CD4-positive, CD25-positive, alpha-beta regulatory T cell (primary cell): ENCODE measurements around the gene METTL25. TPM values are rescaled to one million over a fixed set of nuclear protein-coding genes. Genes with fewer than 3 reads are reported as not detected.

ENCODE experiments used
- ATAC-seq, 2 donors: fragments of 150-1000 bp; cut with Tn5 transposase; one replicate each; pipeline ENCODE4 v1.10.0; 2021; ENCODE audit warnings: low read depth in 2 of 2, moderate number of reproducible peaks in 2 of 2, moderate library complexity in 1 of 2
- DNase-seq, 3 donors: peaks; one replicate each; pipeline versions ENCODE4 v3.0.0 to v3.0.0-alpha.2; 2012 to 2022; ENCODE audit warnings: mixed read lengths in 1 of 3
- H3K27ac ChIP-seq: one replicate; pipeline ENCODE4 v1.7.0; 2013; ENCODE audit warnings: mild to moderate bottlenecking, low read length; ENCODE audit not compliant: insufficient read depth, poor library complexity, severe bottlenecking
- H3K27me3 ChIP-seq: one replicate; pipeline ENCODE4 v1.7.0; 2013; ENCODE audit warnings: low read length; ENCODE audit not compliant: control insufficient read depth, insufficient read depth
- H3K36me3 ChIP-seq: one replicate; pipeline ENCODE4 v1.7.0; 2013; ENCODE audit warnings: mild to moderate bottlenecking, low read length, moderate library complexity; ENCODE audit not compliant: control insufficient read depth, insufficient read depth
- H3K4me1 ChIP-seq: 2 replicates; pipeline ENCODE4 v1.7.0; 2013; ENCODE audit warnings: mild to moderate bottlenecking, low read length; ENCODE audit not compliant: insufficient read depth, control insufficient read depth, poor library complexity, severe bottlenecking
- H3K4me3 ChIP-seq: one replicate; pipeline ENCODE4 v1.7.0; 2013; ENCODE audit warnings: low read depth, mild to moderate bottlenecking, low read length, moderate library complexity
- H3K9me3 ChIP-seq, 2 experiments: 1 replicate in 1 of 2; 2 replicates in 1 of 2; pipeline ENCODE4 v1.7.0; 2013; ENCODE audit warnings: low read length in 2 of 2, mild to moderate bottlenecking in 1 of 2, moderate library complexity in 1 of 2; ENCODE audit not compliant: control insufficient read depth in 2 of 2
- H3K27ac Mint-ChIP-seq, 3 donors: one replicate each; pipeline ENCODE4 v1.8.0; 2020 to 2022; ENCODE audit warnings: mild to moderate bottlenecking in 3 of 3, mixed read lengths in 3 of 3, moderate library complexity in 2 of 3
- H3K27me3 Mint-ChIP-seq: one replicate; pipeline ENCODE4 v1.8.0; 2022; ENCODE audit warnings: mild to moderate bottlenecking, mixed read lengths
- H3K36me3 Mint-ChIP-seq: one replicate; pipeline ENCODE4 v1.8.0; 2020; ENCODE audit warnings: mixed read lengths
- H3K4me1 Mint-ChIP-seq, 4 donors: one replicate each; pipeline ENCODE4 v1.8.0; 2020 to 2022; ENCODE audit warnings: mixed read lengths in 4 of 4, mild to moderate bottlenecking in 1 of 4
- H3K4me3 Mint-ChIP-seq, 4 donors: one replicate each; pipeline ENCODE4 v1.8.0; 2020 to 2022; ENCODE audit warnings: mild to moderate bottlenecking in 4 of 4, mixed read lengths in 4 of 4, moderate library complexity in 3 of 4
- H3K9me3 Mint-ChIP-seq, 7 donors: one replicate each; pipeline ENCODE4 v1.8.0; 2020 to 2022; ENCODE audit warnings: mixed read lengths in 7 of 7, mild to moderate bottlenecking in 3 of 7, moderate library complexity in 2 of 7
- polyA plus RNA-seq, 4 donors: library from polyadenylated mRNA; unstranded; fragments of 300-500 nt; fragmentation: Illumina TruSeq; gene quantifications; one replicate each; pipeline ENCODE4 v1.2.3, GENCODE V29; 2021
- total RNA-seq: library from RNA; stranded (reverse); gene quantifications from one replicate; pipeline ENCODE4 v1.2.3, GENCODE V29; 2022

Gene METTL25
- total and polyA plus RNA-seq, 5 donors from 2014 or later, result 12.6 to 16.1 (median 13.6) TPM

DNA sequence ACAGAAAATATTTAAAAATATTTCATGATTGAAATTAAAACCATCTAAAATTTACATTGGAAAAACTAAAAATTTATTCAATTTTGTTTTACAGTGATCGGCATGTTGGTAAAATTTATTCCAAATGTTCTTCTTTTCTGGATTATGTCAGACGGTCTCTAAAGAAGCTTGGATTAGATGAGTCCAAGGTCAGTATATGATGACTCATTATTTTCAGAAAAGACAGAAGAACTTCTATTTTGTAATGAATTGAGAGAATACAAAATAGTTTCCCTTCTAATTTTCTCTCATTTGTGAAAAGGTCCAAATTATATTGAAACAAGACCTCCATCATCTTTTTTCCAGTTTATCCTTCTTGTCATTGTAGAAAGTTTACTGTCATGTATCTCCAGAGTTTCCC is 98.3 kb downstream of the METTL25 start:
- H3K4me1 Mint-ChIP-seq, result peaks cover 0 to 5% (median 0%) of the 10 kb centered on the region in 4 donors
- H3K36me3 Mint-ChIP-seq, result peaks cover 31% of the 10 kb centered on the region
- no peak for DNase-seq
- no peak overlapping the region for H3K27ac Mint-ChIP-seq
- Histone ChIP-seq H3K4me3 (no peak overlapping the region), H3K9me3 (no peaks in the 10 kb centered on the region), H3K27ac (no peak overlapping the region), H3K4me1 (no peaks in the 10 kb centered on the region), H3K36me3 (no peaks in the 10 kb centered on the region), H3K27me3 (no peaks in the 10 kb centered on the region)
- no peaks in the 10 kb centered on the region for H3K27me3 Mint-ChIP-seq
- H3K4me3 Mint-ChIP-seq, result no peak overlapping the region
- peaks cover 0 to 1% (median 0%) of the 10 kb centered on the region in 7 donors for H3K9me3 Mint-ChIP-seq
- no peak for ATAC-seq

- Histone ChIP-seq H3K36me3 (no peaks in the 10 kb centered on the region), H3K27me3 (no peaks in the 10 kb centered on the region), H3K9me3 (no peaks in the 10 kb centered on the region), H3K27ac (no peak overlapping the region), H3K4me1 (no peaks in the 10 kb centered on the region), H3K4me3 (no peak overlapping the region)
- no peak for ATAC-seq
- H3K27ac Mint-ChIP-seq, result peak overlapping the region in 1 of 3 donors; percentile 1
- H3K4me1 Mint-ChIP-seq, result peaks cover 0 to 5% (median 0%) of the 10 kb centered on the region in 4 donors
- no peak overlapping the region for H3K4me3 Mint-ChIP-seq
- H3K27me3 Mint-ChIP-seq, result no peaks in the 10 kb centered on the region
- DNase-seq, result no peak
- peaks cover 0 to 1% (median 0%) of the 10 kb centered on the region in 7 donors for H3K9me3 Mint-ChIP-seq
- peaks cover 27% of the 10 kb centered on the region for H3K36me3 Mint-ChIP-seq
These were observed 99.8 kb downstream of the METTL25 start for GRCh38 chr12:82458101-82458500.

DNA sequence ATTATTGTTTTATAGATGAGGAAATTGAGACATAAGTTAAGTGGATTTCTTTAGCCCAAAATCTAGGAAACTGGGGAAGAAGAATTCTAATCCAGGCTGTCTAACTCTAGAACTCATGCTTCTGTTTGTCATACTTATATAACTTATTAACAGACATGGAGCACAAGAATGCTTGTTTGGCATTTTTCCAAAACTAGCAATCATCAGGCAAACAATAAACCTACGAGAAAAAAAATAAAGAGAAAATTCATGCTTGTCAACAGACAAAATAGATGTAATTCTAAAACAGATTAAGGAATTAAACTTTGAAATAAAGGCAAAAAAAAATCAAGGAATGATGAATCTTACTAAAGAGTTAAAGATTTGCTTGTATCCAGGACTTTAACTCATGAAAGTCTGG is 103.1 kb downstream of the METTL25 start:
- Histone ChIP-seq H3K4me3 (no peak overlapping the region), H3K27me3 (no peaks in the 10 kb centered on the region), H3K9me3 (no peaks in the 10 kb centered on the region), H3K36me3 (no peaks in the 10 kb centered on the region), H3K27ac (no peak overlapping the region), H3K4me1 (no peaks in the 10 kb centered on the region)
- Mint-ChIP-seq H3K27ac (no peak overlapping the region), H3K36me3 (peaks cover 37% of the 10 kb centered on the region), H3K4me3 (no peak overlapping the region), H3K9me3 (peaks cover 0 to 1% (median 0%) of the 10 kb centered on the region in 7 donors), H3K27me3 (no peaks in the 10 kb centered on the region), H3K4me1 (peaks cover 0 to 2% (median 0%) of the 10 kb centered on the region in 4 donors)
- ATAC-seq, result no peak
- no peak for DNase-seq

DNA sequence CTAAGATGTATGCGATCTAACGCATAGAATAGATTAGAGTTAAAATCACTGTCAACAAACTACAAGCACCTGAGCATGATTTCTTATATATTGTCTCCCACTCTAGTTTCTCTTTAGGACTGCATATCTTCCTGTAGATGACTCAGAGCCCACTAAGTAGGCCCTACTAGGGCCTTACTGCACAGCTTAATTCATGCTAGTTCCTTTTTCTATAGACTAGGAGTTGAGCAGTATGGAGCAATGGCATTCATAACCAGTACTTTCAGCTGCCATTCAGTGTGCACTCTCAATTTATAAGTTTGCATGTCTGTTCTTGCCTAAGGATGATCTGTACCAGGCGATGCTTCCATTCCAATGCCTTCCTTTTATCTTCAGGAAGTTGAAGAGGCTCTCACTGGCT is 103.5 kb downstream of the METTL25 start:
- no peaks in the 10 kb centered on the region for H3K27me3 Mint-ChIP-seq

GRCh38 chr12:82468563-82468962 is 110.2 kb downstream of the METTL25 start:
- no peak overlapping the region for H3K27ac Mint-ChIP-seq
- peaks cover 67% of the 10 kb centered on the region for H3K36me3 Mint-ChIP-seq
- H3K4me3 Mint-ChIP-seq, result no peak overlapping the region

More for the DNA sequence above, 103.5 kb downstream of the METTL25 start:
- H3K27me3 ChIP-seq, result no peaks in the 10 kb centered on the region
- H3K4me3 ChIP-seq, result no peak overlapping the region
- ATAC-seq (no peak), DNase-seq (no peak)
- Mint-ChIP-seq H3K4me3 (no peak overlapping the region), H3K9me3 (peaks cover 0 to 1% (median 0%) of the 10 kb centered on the region in 7 donors), H3K27ac (no peak overlapping the region), H3K36me3 (peaks cover 37% of the 10 kb centered on the region), H3K4me1 (peaks cover 0 to 2% (median 0%) of the 10 kb centered on the region in 4 donors)
- no peak overlapping the region for H3K27ac ChIP-seq
- no peaks in the 10 kb centered on the region for H3K9me3 ChIP-seq
- no peaks in the 10 kb centered on the region for H3K4me1 ChIP-seq
- H3K36me3 ChIP-seq, result no peaks in the 10 kb centered on the region

GRCh38 chr12:82470906-82471512 is 112.7 kb downstream of the METTL25 start:
- H3K36me3 Mint-ChIP-seq, result peaks cover 72% of the 10 kb centered on the region
- H3K4me1 ChIP-seq, result no peaks in the 10 kb centered on the region
- no peaks in the 10 kb centered on the region for H3K4me1 Mint-ChIP-seq
- peaks cover 0 to 18% (median 5%) of the 10 kb centered on the region in 7 donors for H3K9me3 Mint-ChIP-seq
- peaks cover 3 to 6% of the 10 kb centered on the region in 2 experiments for H3K9me3 ChIP-seq
- H3K36me3 ChIP-seq, result peaks cover 10% of the 10 kb centered on the region
- ATAC-seq (no peak), DNase-seq (no peak)
- H3K4me3 ChIP-seq, result no peak overlapping the region
- no peaks in the 10 kb centered on the region for H3K27me3 Mint-ChIP-seq
- no peak overlapping the region for H3K27ac ChIP-seq
- H3K4me3 Mint-ChIP-seq, result no peak overlapping the region
- no peaks in the 10 kb centered on the region for H3K27me3 ChIP-seq
- H3K27ac Mint-ChIP-seq, result no peak overlapping the region

More at GRCh38 chr12:82468563-82468962, 110.2 kb downstream of the METTL25 start:
- Mint-ChIP-seq H3K9me3 (peaks cover 0 to 18% (median 5%) of the 10 kb centered on the region in 7 donors), H3K27me3 (no peaks in the 10 kb centered on the region), H3K4me1 (peaks cover 0 to 2% (median 0%) of the 10 kb centered on the region in 4 donors)
- H3K4me1 ChIP-seq, result no peaks in the 10 kb centered on the region
- no peak for ATAC-seq
- peaks cover 7% of the 10 kb centered on the region for H3K36me3 ChIP-seq
- H3K4me3 ChIP-seq, result no peak overlapping the region
- no peak for DNase-seq
- H3K27me3 ChIP-seq, result no peaks in the 10 kb centered on the region
- peaks cover 3 to 6% of the 10 kb centered on the region in 2 experiments for H3K9me3 ChIP-seq
- H3K27ac ChIP-seq, result no peak overlapping the region

GRCh38 chr12:82473111-82473754 is 114.9 kb downstream of the METTL25 start:
- Mint-ChIP-seq H3K27ac (no peak overlapping the region), H3K4me3 (no peak overlapping the region), H3K4me1 (no peaks in the 10 kb centered on the region), H3K36me3 (peaks cover 60% of the 10 kb centered on the region), H3K27me3 (no peaks in the 10 kb centered on the region), H3K9me3 (peaks cover 0 to 18% (median 5%) of the 10 kb centered on the region in 7 donors)
- DNase-seq (no peak), ATAC-seq (no peak)
- H3K27me3 ChIP-seq, result no peaks in the 10 kb centered on the region
- no peak overlapping the region for H3K27ac ChIP-seq
- no peak overlapping the region for H3K4me3 ChIP-seq
- no peaks in the 10 kb centered on the region for H3K4me1 ChIP-seq
- peaks cover 9% of the 10 kb centered on the region for H3K36me3 ChIP-seq
- H3K9me3 ChIP-seq, result peaks cover 3 to 6% of the 10 kb centered on the region in 2 experiments
